ENCODE measurements around the gene SDSL. TPM values are rescaled to one million over a fixed set of nuclear protein-coding genes. Genes with fewer than 3 reads are reported as not detected.
A peak's percentile ranks its signal among the peaks of the same experiment; 100 is the strongest.

Gene SDSL
- total RNA-seq, 6 experiments from 2014 or later: 25.5 to 85.7 (median 32.3) TPM

DNA sequence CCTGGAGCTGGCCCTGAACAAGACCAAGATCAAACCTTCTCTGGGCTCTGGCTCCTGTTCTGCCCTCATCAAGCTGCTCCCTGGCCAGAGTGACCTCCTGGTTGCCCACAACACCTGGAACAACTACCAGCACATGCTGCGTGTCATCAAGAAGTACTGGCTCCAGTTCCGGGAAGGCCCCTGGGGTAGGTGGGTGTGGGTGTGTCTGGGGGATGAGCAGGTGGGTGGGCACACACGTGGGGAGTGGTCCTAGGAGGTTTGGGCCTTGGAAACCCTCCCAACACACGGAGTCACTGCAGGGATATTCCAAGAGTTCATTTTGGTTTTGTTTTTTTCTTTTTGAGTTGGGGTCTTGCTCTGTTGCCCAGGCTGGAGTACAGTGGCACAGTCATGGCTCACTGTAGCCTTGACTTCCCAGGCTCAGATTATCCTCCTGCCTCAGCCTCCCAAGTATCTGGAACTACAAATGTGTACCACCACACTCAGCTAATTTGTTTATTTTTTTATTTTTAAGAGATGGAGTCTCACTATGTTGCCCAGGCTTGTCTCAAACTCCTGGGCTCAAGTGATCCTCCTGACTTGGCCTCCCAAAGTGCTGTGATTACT lies 47.3 kb upstream of the SDSL start:
- no peak overlapping the region for H3K4me3 ChIP-seq
- no peak overlapping the region for H3K27ac ChIP-seq
- ATAC-seq: no peak
- DNase-seq: no peak
- H3K36me3 ChIP-seq: peaks cover 0 to 8% (median 2%) of the 10 kb centered on the region in 4 donors
- 80% methylated on average over 2 of the region's 4 CpGs for WGBS (ENCODE audit: insufficient coverage, low coverage, low lambda C conversion rate, missing lambda C conversion rate)
- intact Hi-C loops (cut with DNase I): no loop called here
- H3K27me3 ChIP-seq: no peaks in the 10 kb centered on the region
- TF ChIP-seq POLR2A (IDR thresholded peaks at IDR 0.05): no peak
- TF ChIP-seq, protein P1, sequence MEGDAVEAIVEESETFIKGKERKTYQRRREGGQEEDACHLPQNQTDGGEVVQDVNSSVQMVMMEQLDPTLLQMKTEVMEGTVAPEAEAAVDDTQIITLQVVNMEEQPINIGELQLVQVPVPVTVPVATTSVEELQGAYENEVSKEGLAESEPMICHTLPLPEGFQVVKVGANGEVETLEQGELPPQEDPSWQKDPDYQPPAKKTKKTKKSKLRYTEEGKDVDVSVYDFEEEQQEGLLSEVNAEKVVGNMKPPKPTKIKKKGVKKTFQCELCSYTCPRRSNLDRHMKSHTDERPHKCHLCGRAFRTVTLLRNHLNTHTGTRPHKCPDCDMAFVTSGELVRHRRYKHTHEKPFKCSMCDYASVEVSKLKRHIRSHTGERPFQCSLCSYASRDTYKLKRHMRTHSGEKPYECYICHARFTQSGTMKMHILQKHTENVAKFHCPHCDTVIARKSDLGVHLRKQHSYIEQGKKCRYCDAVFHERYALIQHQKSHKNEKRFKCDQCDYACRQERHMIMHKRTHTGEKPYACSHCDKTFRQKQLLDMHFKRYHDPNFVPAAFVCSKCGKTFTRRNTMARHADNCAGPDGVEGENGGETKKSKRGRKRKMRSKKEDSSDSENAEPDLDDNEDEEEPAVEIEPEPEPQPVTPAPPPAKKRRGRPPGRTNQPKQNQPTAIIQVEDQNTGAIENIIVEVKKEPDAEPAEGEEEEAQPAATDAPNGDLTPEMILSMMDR (IDR thresholded peaks at IDR 0.05): no peak
- H3K9me3 ChIP-seq: no peaks in the 10 kb centered on the region
- H3K4me1 ChIP-seq: no peaks in the 10 kb centered on the region

DNA sequence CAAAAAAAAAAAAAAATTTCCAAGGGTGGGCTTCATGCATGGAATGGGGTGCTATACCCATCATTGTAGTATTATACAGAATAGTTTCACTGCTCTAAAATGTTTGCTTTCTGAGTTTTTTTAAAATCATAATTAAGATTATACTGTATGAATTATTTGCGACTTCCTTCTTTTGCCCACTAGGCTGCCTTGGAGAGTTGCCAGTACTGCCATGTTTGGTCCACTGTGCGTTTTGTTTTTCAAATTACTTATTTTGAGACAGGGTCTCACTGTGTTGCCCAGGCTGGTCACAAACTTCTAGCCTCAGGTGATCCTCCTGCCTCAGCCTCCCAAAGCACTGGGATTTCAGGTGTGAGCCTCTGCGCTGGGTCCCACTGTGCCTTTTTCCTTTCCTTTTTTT lies 43.9 kb upstream of the SDSL start:
- peaks cover 0 to 8% (median 1%) of the 10 kb centered on the region in 4 donors for H3K36me3 ChIP-seq
- 72% methylated on average over 3 of the region's 3 CpGs for WGBS (ENCODE audit: insufficient coverage, low coverage, low lambda C conversion rate, missing lambda C conversion rate)
- H3K27ac ChIP-seq: no peak overlapping the region
- ATAC-seq: no peak
- intact Hi-C loops (cut with DNase I): no loop called here
- no peaks in the 10 kb centered on the region for H3K9me3 ChIP-seq
- TF ChIP-seq POLR2A (IDR thresholded peaks at IDR 0.05): no peak
- TF ChIP-seq, protein P1 (IDR thresholded peaks at IDR 0.05): no peak
- no peak for DNase-seq
- no peak overlapping the region for H3K4me3 ChIP-seq
- no peaks in the 10 kb centered on the region for H3K4me1 ChIP-seq
- H3K27me3 ChIP-seq: no peaks in the 10 kb centered on the region

DNA sequence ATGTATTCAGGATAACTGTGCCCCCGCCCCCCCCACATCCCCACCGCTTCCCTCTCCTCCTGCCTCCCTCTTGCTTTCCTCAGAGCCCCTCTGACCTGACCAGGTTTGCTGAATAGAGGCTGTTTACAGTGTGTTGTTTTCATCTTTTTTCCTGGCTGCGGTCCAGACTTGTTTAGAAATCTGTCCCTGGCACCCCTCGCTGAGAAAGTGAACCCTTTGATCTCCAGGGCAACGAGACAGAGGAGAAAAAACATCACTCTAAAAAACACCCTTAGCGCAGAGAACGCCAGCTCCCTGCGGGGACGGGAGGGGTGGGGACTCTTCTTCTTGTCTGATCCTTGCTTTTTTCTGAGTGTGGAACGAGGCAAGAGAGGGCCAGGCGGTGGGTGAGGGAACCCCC lies 41.0 kb upstream of the SDSL start:
- no peaks in the 10 kb centered on the region for H3K9me3 ChIP-seq
- no peak overlapping the region for H3K27ac ChIP-seq
- H3K4me1 ChIP-seq: no peaks in the 10 kb centered on the region
- peaks cover 0 to 5% (median 2%) of the 10 kb centered on the region in 4 donors for H3K36me3 ChIP-seq
- no peak overlapping the region for H3K4me3 ChIP-seq
- intact Hi-C loops (cut with DNase I): no loop called here
- TF ChIP-seq, protein P1 (IDR thresholded peaks at IDR 0.05): no peak
- TF ChIP-seq POLR2A (IDR thresholded peaks at IDR 0.05): no peak
- ATAC-seq (peak in 3 of 4 donors; percentile 9 to 29 (median 13)), DNase-seq (no peak)
- 50% methylated on average over 11 of the region's 11 CpGs for WGBS (ENCODE audit: insufficient coverage, low coverage, low lambda C conversion rate, missing lambda C conversion rate)
- H3K27me3 ChIP-seq: no peaks in the 10 kb centered on the region

DNA sequence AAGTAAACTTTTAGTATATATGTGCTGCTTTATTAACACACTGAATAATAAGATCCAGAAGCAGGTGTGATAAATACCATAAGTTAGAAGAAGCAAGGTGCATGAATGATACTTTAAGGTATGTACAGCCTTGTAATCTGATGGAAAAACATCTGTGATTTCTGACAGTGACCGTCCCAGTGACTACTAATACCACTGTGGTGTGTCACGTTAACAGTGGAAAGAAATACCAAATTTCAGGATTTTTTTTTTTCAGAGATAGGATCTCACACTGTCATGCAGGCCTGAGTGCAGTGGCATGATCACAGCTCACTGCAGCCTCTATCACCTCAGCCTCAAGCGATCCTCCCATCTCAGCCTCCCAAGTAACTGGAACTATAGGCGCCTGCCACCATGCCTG lies 40.0 kb upstream of the SDSL start:
- Histone ChIP-seq H3K9me3 (no peaks in the 10 kb centered on the region), H3K4me1 (no peaks in the 10 kb centered on the region), H3K27me3 (no peaks in the 10 kb centered on the region), H3K36me3 (peaks cover 0 to 5% (median 2%) of the 10 kb centered on the region in 4 donors), H3K27ac (no peak overlapping the region), H3K4me3 (no peak overlapping the region)
- no peak for ATAC-seq
- TF ChIP-seq, protein P1 (IDR thresholded peaks at IDR 0.05): no peak
- TF ChIP-seq POLR2A (IDR thresholded peaks at IDR 0.05): no peak
- 96% methylated on average over 3 of the region's 4 CpGs for WGBS (ENCODE audit: insufficient coverage, low coverage, low lambda C conversion rate, missing lambda C conversion rate)
- intact Hi-C loops (cut with DNase I): no loop called here
- no peak for DNase-seq
